RWPE2 (cell line): Measurements from ENCODE around the gene MAPK7.
A peak's percentile ranks its signal among the peaks of the same experiment; 100 is the strongest.

ENCODE experiments used
- ATAC-seq: fragments of 200-7000 bp; cut with Tn5 transposase; 3 replicates; pipeline ENCODE4 v1.9.1; 2021; ENCODE audit warnings: low read depth
- DNase-seq: peaks from one replicate; pipeline ENCODE4 v3.0.0-alpha.2; 2020; ENCODE audit warnings: low spot score
- H3K27ac ChIP-seq: fragments of 450-650 bp; 2 replicates; pipeline ENCODE4 v1.5.1; 2017; ENCODE audit warnings: mild to moderate bottlenecking; ENCODE audit not compliant: poor library complexity, severe bottlenecking
- H3K27me3 ChIP-seq: fragments of 250-450 bp; sonication (Bioruptor Pico); 2 replicates; pipeline ENCODE4 v1.5.1; 2021; ENCODE audit warnings: mild to moderate bottlenecking, moderate library complexity; ENCODE audit not compliant: insufficient read depth, poor library complexity, severe bottlenecking
- H3K36me3 ChIP-seq: fragments of 250-450 bp; sonication (Bioruptor Pico); 2 replicates; pipeline ENCODE4 v1.5.1; 2020; ENCODE audit warnings: low read depth, mild to moderate bottlenecking, moderate library complexity
- H3K4me1 ChIP-seq: fragments of 250-450 bp; sonication (Bioruptor Pico); 2 replicates; pipeline ENCODE4 v1.5.1; 2021; ENCODE audit warnings: mild to moderate bottlenecking, moderate library complexity; ENCODE audit not compliant: insufficient read depth, poor library complexity, severe bottlenecking
- H3K4me3 ChIP-seq: fragments of 250-450 bp; sonication (Bioruptor Pico); 2 replicates; pipeline ENCODE4 v1.5.1; 2021; ENCODE audit warnings: mild to moderate bottlenecking, moderate library complexity; ENCODE audit not compliant: severe bottlenecking
- H3K9me3 ChIP-seq: fragments of 250-450 bp; sonication (Bioruptor Pico); 2 replicates; pipeline ENCODE4 v1.5.1; 2021; ENCODE audit warnings: mild to moderate bottlenecking, moderate library complexity; ENCODE audit not compliant: severe bottlenecking
- CTCF ChIP-seq: fragments of 450-650 bp; IDR thresholded peaks from one replicate; pipeline ENCODE4 v1.5.1; 2017; ENCODE audit warnings: mild to moderate bottlenecking, moderate library complexity; ENCODE audit not compliant: poor library complexity, severe bottlenecking

The MAPK7 gene

GRCh38 chr17:19357761-19358160 is 20.5 kb upstream of the MAPK7 start:
- Histone ChIP-seq H3K4me1 (peaks cover 9% of the 10 kb centered on the region), H3K4me3 (no peak overlapping the region), H3K9me3 (no peaks in the 10 kb centered on the region), H3K27me3 (no peaks in the 10 kb centered on the region), H3K36me3 (no peaks in the 10 kb centered on the region), H3K27ac (no peak overlapping the region)
- ATAC-seq (no peak), DNase-seq (no peak)
- TF ChIP-seq CTCF: no peak

GRCh38 chr17:19359151-19359550 is 19.1 kb upstream of the MAPK7 start:
- ATAC-seq: no peak
- Histone ChIP-seq H3K4me1 (peaks cover 3% of the 10 kb centered on the region), H3K27ac (no peak overlapping the region), H3K4me3 (no peak overlapping the region), H3K36me3 (no peaks in the 10 kb centered on the region), H3K27me3 (no peaks in the 10 kb centered on the region), H3K9me3 (no peaks in the 10 kb centered on the region)
- DNase-seq: no peak
- no peak for TF ChIP-seq CTCF

- no peaks in the 10 kb centered on the region for H3K27me3 ChIP-seq
- no peaks in the 10 kb centered on the region for H3K36me3 ChIP-seq
- H3K4me1 ChIP-seq: no peaks in the 10 kb centered on the region
- H3K4me3 ChIP-seq: no peak overlapping the region
- DNase-seq (peak; percentile 23), ATAC-seq (no peak)
- no peak overlapping the region for H3K27ac ChIP-seq
- no peak for TF ChIP-seq CTCF
- H3K9me3 ChIP-seq: no peaks in the 10 kb centered on the region
Observed at GRCh38 chr17:19359856-19360255, 18.4 kb upstream of the MAPK7 start.

GRCh38 chr17:19360772-19361171 is 17.5 kb upstream of the MAPK7 start:
- Histone ChIP-seq H3K27ac (no peak overlapping the region), H3K27me3 (no peaks in the 10 kb centered on the region), H3K9me3 (no peaks in the 10 kb centered on the region), H3K4me3 (no peak overlapping the region), H3K4me1 (no peaks in the 10 kb centered on the region), H3K36me3 (no peaks in the 10 kb centered on the region)
- TF ChIP-seq CTCF: no peak
- ATAC-seq (no peak), DNase-seq (peak; percentile 20)

GRCh38 chr17:19361326-19361725 is 17.0 kb upstream of the MAPK7 start:
- no peaks in the 10 kb centered on the region for H3K4me1 ChIP-seq
- ATAC-seq (no peak), DNase-seq (peak; percentile 57)
- peak overlapping the region; percentile 61 for H3K4me3 ChIP-seq
- H3K9me3 ChIP-seq: no peaks in the 10 kb centered on the region
- no peaks in the 10 kb centered on the region for H3K27me3 ChIP-seq
- no peaks in the 10 kb centered on the region for H3K36me3 ChIP-seq
- TF ChIP-seq CTCF: no peak
- H3K27ac ChIP-seq: no peak overlapping the region
